Astrocyte of the cerebellum (primary cell): Measurements from ENCODE around the gene ATP9B.
A peak's percentile ranks its signal among the peaks of the same experiment; 100 is the strongest.

Experiments used
- DNase-seq: peaks from one replicate; pipeline ENCODE4 v3.0.0-alpha.2; 2011; ENCODE audit warnings: low read depth
- H3K4me3 ChIP-seq: 2 replicates; pipeline ENCODE4 v1.5.1; 2011; ENCODE audit warnings: mild to moderate bottlenecking, low read depth, low read length, moderate library complexity
- CTCF ChIP-seq: IDR thresholded peaks from 2 replicates; pipeline ENCODE4 v1.5.1; 2012; ENCODE audit warnings: low read length, low read depth, moderate library complexity, mild to moderate bottlenecking; ENCODE audit errors: missing control alignments
- in situ Hi-C: cut with HindIII; loops from 2 replicates; pipeline ENCODE4 v1.10.0; 2017; ENCODE audit warnings: low sequenced_read_pairs

The ATP9B gene

DNA sequence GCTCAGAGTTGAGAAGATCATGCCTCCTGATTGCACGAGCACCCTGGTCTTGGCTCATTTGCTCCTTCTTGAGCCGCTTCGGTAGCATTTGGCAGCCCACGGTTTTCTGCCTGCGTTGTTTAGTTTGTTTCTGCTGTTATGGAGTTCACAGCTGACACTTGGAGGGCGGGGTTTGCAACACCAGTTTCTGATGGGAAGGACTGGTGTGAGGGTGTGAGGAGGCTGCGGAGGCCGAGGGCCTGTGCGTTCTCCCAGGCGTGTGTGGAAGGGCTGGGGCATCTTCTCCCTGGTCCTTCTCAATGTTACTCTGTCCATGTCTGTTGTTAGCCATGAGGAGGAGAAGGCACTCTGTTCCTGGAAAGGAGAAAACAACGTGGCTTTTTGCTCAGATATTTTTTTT is 349.4 kb downstream of the ATP9B start:
- DNase-seq = no peak
- in situ Hi-C loops = no loop called here
- no peak overlapping the region for H3K4me3 ChIP-seq
- TF ChIP-seq CTCF = no peak

- TF ChIP-seq CTCF = no peak
- in situ Hi-C loops = no loop called here
- DNase-seq = no peak
- H3K4me3 ChIP-seq = no peak overlapping the region
Observed at GRCh38 chr18:79420033-79420745, 351.0 kb downstream of the ATP9B start.

- no peak for TF ChIP-seq CTCF
- no peak for DNase-seq
- in situ Hi-C loops = no loop called here
- no peak overlapping the region for H3K4me3 ChIP-seq
Observed at GRCh38 chr18:79421275-79421857, 352.2 kb downstream of the ATP9B start.

DNA sequence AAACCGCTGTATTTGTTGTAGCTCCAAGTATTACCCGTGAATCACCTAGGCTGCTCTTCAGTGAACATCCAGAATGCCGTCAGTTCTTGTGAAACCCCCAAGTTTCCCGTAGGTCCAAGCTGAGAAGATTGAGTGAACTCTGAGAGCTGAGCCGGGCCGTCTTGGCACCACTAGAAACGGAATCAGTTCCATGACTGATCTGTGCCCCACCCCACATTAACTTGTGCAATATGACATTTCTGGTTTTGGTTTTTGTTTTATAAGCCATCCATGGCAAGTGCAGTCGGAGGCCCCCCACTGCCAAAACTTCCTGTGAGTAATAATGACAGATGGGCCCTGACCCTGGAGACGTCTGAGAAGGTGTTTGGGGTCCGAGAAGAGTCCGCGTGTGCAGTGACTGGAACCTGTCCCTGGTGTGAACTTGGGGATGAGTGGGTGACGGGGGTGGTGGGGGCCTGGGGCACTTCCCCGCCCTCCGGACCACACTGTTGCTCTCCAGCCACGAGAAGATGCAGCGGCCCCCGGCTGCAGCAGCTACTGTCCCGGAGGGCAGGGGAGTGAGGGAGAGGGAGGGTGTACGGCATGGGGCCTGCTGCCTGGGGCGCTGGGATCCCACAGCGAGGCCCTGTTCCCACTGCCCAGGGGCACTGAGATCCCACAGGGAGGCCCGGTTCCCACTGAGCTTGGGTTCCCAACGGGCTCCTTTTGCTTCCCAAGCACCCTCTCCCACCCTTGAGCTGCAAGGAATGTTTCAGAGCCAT is 353.0 kb downstream of the ATP9B start:
- no peak for TF ChIP-seq CTCF
- in situ Hi-C loops = no loop called here
- peak; percentile 69 for DNase-seq
- H3K4me3 ChIP-seq = no peak overlapping the region

DNA sequence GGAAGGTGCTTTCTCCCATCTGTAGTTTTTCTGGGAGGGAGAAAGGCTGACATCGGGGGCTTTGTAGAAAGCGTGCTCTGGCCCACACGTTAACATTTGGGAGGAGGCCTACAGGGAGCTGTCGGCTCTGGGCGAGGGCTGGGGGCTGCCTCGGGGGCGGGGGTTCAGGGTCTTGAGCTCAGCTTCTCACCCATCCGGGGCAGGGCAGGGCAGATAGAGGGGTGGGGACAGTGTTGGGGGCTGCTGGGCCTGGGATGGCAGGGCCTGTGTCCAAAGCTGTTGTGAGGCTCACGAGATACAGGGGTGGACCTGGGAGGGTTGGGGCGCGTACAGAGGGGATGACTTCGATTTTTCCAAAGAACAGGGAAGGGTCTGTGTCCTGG is 353.6 kb downstream of the ATP9B start:
- in situ Hi-C loops = no loop called here
- TF ChIP-seq CTCF = no peak
- DNase-seq = no peak
- no peak overlapping the region for H3K4me3 ChIP-seq

DNA sequence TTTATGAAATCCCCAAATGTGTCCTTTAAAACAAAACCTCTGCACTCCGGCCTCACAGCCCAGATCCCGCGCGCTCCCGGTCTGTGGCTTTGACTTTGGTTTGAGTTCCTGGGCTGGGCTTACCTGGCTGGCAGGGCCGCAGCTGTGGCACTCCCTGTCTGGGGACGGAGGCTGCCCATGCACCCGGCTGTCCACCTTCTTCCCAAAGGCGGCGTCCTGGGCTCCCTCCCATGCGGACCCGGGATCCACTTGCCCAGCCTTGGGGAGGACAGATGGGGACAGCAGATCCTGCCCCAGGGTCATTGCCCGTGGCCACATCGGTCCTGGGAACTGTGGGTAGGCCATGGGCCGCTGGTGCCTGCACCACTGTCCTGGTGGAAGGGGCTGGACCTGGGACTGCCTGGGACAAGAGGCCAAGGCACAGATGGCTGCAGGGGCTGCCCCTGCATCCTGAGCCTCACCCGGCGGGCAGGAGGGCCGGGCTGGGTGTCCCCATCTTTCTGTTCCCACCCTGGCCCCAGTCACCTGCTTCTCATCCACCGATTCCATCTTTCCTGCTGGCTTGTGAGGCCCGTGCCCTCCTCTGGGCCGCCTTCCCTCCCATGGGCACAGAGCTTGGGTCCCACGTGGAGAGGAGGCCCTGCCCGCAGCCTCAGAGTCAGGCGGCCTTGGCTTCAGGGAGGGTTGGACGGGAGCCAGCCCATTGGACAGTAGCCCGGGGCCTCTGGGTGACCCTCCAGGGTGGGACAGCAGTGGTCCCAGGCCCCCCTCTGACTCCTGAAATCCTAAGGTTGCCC is 354.2 kb downstream of the ATP9B start:
- no peak overlapping the region for H3K4me3 ChIP-seq
- in situ Hi-C loops = no loop called here
- TF ChIP-seq CTCF = no peak
- DNase-seq = no peak
